ENCODE measurements around the gene TRIM62.
A peak's percentile ranks its signal among the peaks of the same experiment; 100 is the strongest.

The TRIM62 gene

DNA sequence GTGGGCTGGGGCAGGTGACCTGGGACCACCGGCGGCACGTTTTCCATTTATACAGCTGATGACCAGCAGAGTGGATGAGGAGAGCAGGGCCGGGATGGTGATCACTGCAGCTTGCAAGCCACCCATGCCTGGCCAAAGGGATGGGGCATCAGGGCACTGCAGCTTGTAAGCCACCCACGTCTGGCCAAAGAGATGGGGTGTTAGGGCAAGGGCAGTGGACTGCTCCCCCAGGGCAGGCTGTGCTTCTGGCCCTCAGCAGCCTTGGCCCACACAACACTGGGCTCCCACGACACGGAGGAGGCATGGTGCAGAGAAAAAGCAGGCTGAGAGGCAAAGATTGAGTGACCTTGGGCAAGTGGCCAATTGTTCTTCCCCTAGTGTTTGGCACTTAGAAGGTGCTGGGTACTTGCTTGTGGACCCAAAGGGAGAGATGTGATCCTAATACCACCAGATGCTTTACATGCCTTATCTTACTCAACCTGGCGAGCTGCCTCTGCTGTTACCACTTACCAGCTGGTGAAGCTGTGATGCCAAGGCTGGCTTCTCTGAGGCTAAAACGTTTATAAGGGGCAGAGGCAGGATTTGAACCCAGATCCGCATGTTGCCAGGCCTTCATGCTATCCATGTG, 48.3 kb downstream of the TRIM62 start:
- H3K18ac ChIP-seq (ENCODE audit: low read length) = no peak overlapping the region
- no peak overlapping the region for H2BK15ac ChIP-seq (replicated peaks; ENCODE audit: low read depth)
- no peaks in the 10 kb centered on the region for H3K4me1 ChIP-seq (ENCODE audit: control insufficient read depth, low read depth, low read length)
- no peak overlapping the region for H2BK5ac ChIP-seq (ENCODE audit: low read length)
- no peak for DNase-seq
- no peaks in the 10 kb centered on the region for H3K79me1 ChIP-seq (ENCODE audit: low read length)
- no peak overlapping the region for H3K27ac ChIP-seq (ENCODE audit: low read depth, low read length)
- WGBS (ENCODE audit: extremely low coverage, insufficient coverage, low lambda C conversion rate) = no CpG with 5 or more reads among the region's 10 CpGs
- H3K9ac ChIP-seq (ENCODE audit: low read length) = no peak overlapping the region
- no peak overlapping the region for H3K4ac ChIP-seq (ENCODE audit: low read depth, low read length)
- no peak overlapping the region for H3K4me2 ChIP-seq (ENCODE audit: low read length)
- H4K5ac ChIP-seq (ENCODE audit: low read length) = no peak overlapping the region
- H3K4me3 ChIP-seq (ENCODE audit: low read length) = no peak overlapping the region
- no peak overlapping the region for H2BK120ac ChIP-seq (ENCODE audit: low read depth, low read length)
- no peak overlapping the region for H4K8ac ChIP-seq (ENCODE audit: low read depth, low read length)
- no peak overlapping the region for H3K23ac ChIP-seq (ENCODE audit: low read length)
- H3K79me2 ChIP-seq (ENCODE audit: control insufficient read depth, insufficient read depth, low read length) = no peaks in the 10 kb centered on the region
- H2AK5ac ChIP-seq (ENCODE audit: low read length) = no peak overlapping the region
- no peaks in the 10 kb centered on the region for H3K27me3 ChIP-seq (ENCODE audit: insufficient read depth, low read length, poor library complexity)
- H3K36me3 ChIP-seq (ENCODE audit: control insufficient read depth, insufficient read depth, low read length) = no peaks in the 10 kb centered on the region
- no peak overlapping the region for H3K56ac ChIP-seq (ENCODE audit: low read length)

DNA sequence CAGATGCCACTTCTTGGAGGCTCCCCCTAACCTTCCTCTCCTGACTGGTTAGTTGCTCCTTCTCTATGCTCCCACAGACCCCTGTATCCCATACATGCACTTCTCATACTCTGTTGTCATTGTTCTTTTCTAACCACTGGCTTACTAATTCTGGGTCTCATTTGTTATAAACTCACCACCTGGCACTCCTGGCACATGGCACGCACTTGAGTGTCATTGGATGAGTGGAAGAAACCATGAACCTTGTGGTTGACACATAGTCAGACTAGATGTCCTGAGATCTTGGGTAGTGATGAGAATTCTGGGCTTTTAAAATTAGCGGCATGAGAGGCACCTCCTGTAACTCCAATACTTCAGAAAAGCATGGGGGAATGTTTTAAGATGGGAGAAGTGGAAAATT, 49.3 kb downstream of the TRIM62 start:
- no peak overlapping the region for H3K23ac ChIP-seq (ENCODE audit: low read length)
- no peak overlapping the region for H2BK15ac ChIP-seq (replicated peaks; ENCODE audit: low read depth)
- H3K36me3 ChIP-seq (ENCODE audit: control insufficient read depth, insufficient read depth, low read length) = no peaks in the 10 kb centered on the region
- H2BK5ac ChIP-seq (ENCODE audit: low read length) = no peak overlapping the region
- H3K56ac ChIP-seq (ENCODE audit: low read length) = no peak overlapping the region
- H4K8ac ChIP-seq (ENCODE audit: low read depth, low read length) = no peak overlapping the region
- WGBS (ENCODE audit: extremely low coverage, insufficient coverage, low lambda C conversion rate) = no CpG with 5 or more reads among the region's 2 CpGs
- H4K5ac ChIP-seq (ENCODE audit: low read length) = no peak overlapping the region
- H3K27ac ChIP-seq (ENCODE audit: low read depth, low read length) = no peak overlapping the region
- no peaks in the 10 kb centered on the region for H3K4me1 ChIP-seq (ENCODE audit: control insufficient read depth, low read depth, low read length)
- H3K4me2 ChIP-seq (ENCODE audit: low read length) = no peak overlapping the region
- no peak overlapping the region for H3K9ac ChIP-seq (ENCODE audit: low read length)
- DNase-seq = no peak
- H3K4ac ChIP-seq (ENCODE audit: low read depth, low read length) = no peak overlapping the region
- H3K4me3 ChIP-seq (ENCODE audit: low read length) = no peak overlapping the region
- H3K27me3 ChIP-seq (ENCODE audit: insufficient read depth, low read length, poor library complexity) = no peaks in the 10 kb centered on the region
- H3K79me2 ChIP-seq (ENCODE audit: control insufficient read depth, insufficient read depth, low read length) = no peaks in the 10 kb centered on the region
- H3K79me1 ChIP-seq (ENCODE audit: low read length) = no peaks in the 10 kb centered on the region
- H2AK5ac ChIP-seq (ENCODE audit: low read length) = no peak overlapping the region
- H2BK120ac ChIP-seq (ENCODE audit: low read depth, low read length) = no peak overlapping the region
- no peak overlapping the region for H3K18ac ChIP-seq (ENCODE audit: low read length)

DNA sequence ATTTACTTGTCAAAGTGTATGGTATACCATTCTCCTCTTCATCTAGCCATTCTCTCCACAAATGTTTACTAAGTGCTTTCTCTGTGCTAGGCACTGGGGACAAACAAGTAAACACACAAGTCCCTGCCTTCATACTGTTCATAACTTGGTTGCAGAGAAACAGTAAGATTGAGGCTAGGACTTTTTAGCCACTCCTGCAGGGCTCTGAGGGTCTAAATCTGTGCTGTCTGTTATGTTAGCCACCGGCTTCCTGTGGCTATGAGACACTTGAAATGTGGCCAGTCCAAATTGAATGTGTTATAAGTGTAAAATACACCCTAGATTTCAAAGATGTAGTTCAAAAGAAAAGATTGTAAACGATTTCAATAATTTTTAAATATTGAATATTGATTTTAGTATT, 50.7 kb downstream of the TRIM62 start:
- no peak overlapping the region for H2BK5ac ChIP-seq (ENCODE audit: low read length)
- no peak overlapping the region for H3K27ac ChIP-seq (ENCODE audit: low read depth, low read length)
- H3K27me3 ChIP-seq (ENCODE audit: insufficient read depth, low read length, poor library complexity) = no peaks in the 10 kb centered on the region
- H3K36me3 ChIP-seq (ENCODE audit: control insufficient read depth, insufficient read depth, low read length) = no peaks in the 10 kb centered on the region
- no peak overlapping the region for H3K56ac ChIP-seq (ENCODE audit: low read length)
- WGBS (ENCODE audit: extremely low coverage, insufficient coverage, low lambda C conversion rate) = 100% methylated on average over 1 of the region's 2 CpGs
- H3K79me1 ChIP-seq (ENCODE audit: low read length) = peaks cover 2% of the 10 kb centered on the region
- H3K4me3 ChIP-seq (ENCODE audit: low read length) = no peak overlapping the region
- no peak overlapping the region for H4K5ac ChIP-seq (ENCODE audit: low read length)
- no peak overlapping the region for H3K18ac ChIP-seq (ENCODE audit: low read length)
- no peak overlapping the region for H3K9ac ChIP-seq (ENCODE audit: low read length)
- no peak overlapping the region for H3K23ac ChIP-seq (ENCODE audit: low read length)
- no peak for DNase-seq
- H2AK5ac ChIP-seq (ENCODE audit: low read length) = no peak overlapping the region
- no peak overlapping the region for H2BK120ac ChIP-seq (ENCODE audit: low read depth, low read length)
- no peaks in the 10 kb centered on the region for H3K4me1 ChIP-seq (ENCODE audit: control insufficient read depth, low read depth, low read length)
- H3K79me2 ChIP-seq (ENCODE audit: control insufficient read depth, insufficient read depth, low read length) = no peaks in the 10 kb centered on the region
- no peak overlapping the region for H3K4me2 ChIP-seq (ENCODE audit: low read length)
- no peak overlapping the region for H2BK15ac ChIP-seq (replicated peaks; ENCODE audit: low read depth)
- no peak overlapping the region for H3K4ac ChIP-seq (ENCODE audit: low read depth, low read length)
- H4K8ac ChIP-seq (ENCODE audit: low read depth, low read length) = no peak overlapping the region

DNA sequence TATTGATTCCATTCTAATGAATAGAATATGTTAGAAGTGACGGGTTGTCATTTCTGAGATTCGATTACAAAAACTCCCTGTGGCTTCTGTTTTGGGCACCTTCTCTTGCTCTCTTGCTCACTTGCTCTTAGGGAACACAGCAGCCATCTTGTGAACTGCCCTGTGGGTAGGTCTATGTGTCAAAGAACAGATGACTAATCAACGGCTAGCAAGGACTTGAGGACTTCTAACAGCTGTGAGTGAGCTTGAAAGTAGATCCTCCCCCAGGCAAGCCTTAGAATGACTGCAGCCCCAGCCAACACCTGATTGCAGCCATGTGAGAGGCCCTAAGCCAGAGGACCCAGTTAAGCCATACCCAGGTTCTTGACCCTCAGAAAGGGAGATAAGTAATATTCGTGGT, 51.5 kb downstream of the TRIM62 start:
- no peak overlapping the region for H4K5ac ChIP-seq (ENCODE audit: low read length)
- H2BK15ac ChIP-seq (replicated peaks; ENCODE audit: low read depth) = no peak overlapping the region
- no peaks in the 10 kb centered on the region for H3K36me3 ChIP-seq (ENCODE audit: control insufficient read depth, insufficient read depth, low read length)
- no peaks in the 10 kb centered on the region for H3K27me3 ChIP-seq (ENCODE audit: insufficient read depth, low read length, poor library complexity)
- no peak overlapping the region for H3K4me3 ChIP-seq (ENCODE audit: low read length)
- peak; percentile 51 for DNase-seq
- H3K79me1 ChIP-seq (ENCODE audit: low read length) = peaks cover 2% of the 10 kb centered on the region
- no peaks in the 10 kb centered on the region for H3K79me2 ChIP-seq (ENCODE audit: control insufficient read depth, insufficient read depth, low read length)
- whole genome bisulfite sequencing (ENCODE audit: extremely low coverage, insufficient coverage, low lambda C conversion rate) = no CpG with 5 or more reads among the region's 4 CpGs
- no peak overlapping the region for H3K18ac ChIP-seq (ENCODE audit: low read length)
- no peak overlapping the region for H3K27ac ChIP-seq (ENCODE audit: low read depth, low read length)
- H3K4me2 ChIP-seq (ENCODE audit: low read length) = no peak overlapping the region
- H4K8ac ChIP-seq (ENCODE audit: low read depth, low read length) = no peak overlapping the region
- no peak overlapping the region for H3K4ac ChIP-seq (ENCODE audit: low read depth, low read length)
- no peak overlapping the region for H2AK5ac ChIP-seq (ENCODE audit: low read length)
- H3K56ac ChIP-seq (ENCODE audit: low read length) = no peak overlapping the region
- H3K23ac ChIP-seq (ENCODE audit: low read length) = no peak overlapping the region
- no peak overlapping the region for H2BK5ac ChIP-seq (ENCODE audit: low read length)
- no peaks in the 10 kb centered on the region for H3K4me1 ChIP-seq (ENCODE audit: control insufficient read depth, low read depth, low read length)
- no peak overlapping the region for H2BK120ac ChIP-seq (ENCODE audit: low read depth, low read length)
- H3K9ac ChIP-seq (ENCODE audit: low read length) = no peak overlapping the region

DNA sequence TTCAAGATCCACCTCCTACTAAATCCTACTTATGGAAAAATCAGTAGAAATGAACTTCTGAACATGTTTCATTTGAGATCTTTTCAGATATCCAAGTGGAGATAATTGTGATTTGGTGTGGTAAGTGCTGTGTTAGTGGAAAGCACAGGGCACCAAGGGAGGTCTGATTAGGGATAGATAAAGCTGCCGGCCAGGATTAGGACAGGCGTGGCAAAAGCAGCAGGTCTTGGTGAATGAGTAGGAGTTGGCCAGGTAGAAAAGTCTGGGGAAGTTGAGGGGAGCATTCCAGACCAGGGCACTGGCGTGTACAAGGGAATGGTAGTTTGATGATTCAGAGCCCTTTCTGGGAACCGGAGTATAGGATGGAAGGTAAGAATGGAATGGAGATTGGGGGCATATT, 53.1 kb downstream of the TRIM62 start:
- no peak overlapping the region for H3K23ac ChIP-seq (ENCODE audit: low read length)
- no peak overlapping the region for H3K56ac ChIP-seq (ENCODE audit: low read length)
- DNase-seq = peak; percentile 69

More for the DNA sequence above, 53.1 kb downstream of the TRIM62 start:
- Histone ChIP-seq H3K4me3 (ENCODE audit: low read length) (no peak overlapping the region), H3K4ac (ENCODE audit: low read depth, low read length) (no peak overlapping the region), H3K27me3 (ENCODE audit: insufficient read depth, low read length, poor library complexity) (no peaks in the 10 kb centered on the region), H2AK5ac (ENCODE audit: low read length) (no peak overlapping the region), H3K79me2 (ENCODE audit: control insufficient read depth, insufficient read depth, low read length) (no peaks in the 10 kb centered on the region), H3K18ac (ENCODE audit: low read length) (no peak overlapping the region), H2BK5ac (ENCODE audit: low read length) (no peak overlapping the region), H3K36me3 (ENCODE audit: control insufficient read depth, insufficient read depth, low read length) (no peaks in the 10 kb centered on the region), H3K4me2 (ENCODE audit: low read length) (no peak overlapping the region), H2BK120ac (ENCODE audit: low read depth, low read length) (no peak overlapping the region), H3K79me1 (ENCODE audit: low read length) (peaks cover 2% of the 10 kb centered on the region), H2BK15ac (replicated peaks; ENCODE audit: low read depth) (no peak overlapping the region), H3K9ac (ENCODE audit: low read length) (no peak overlapping the region), H3K4me1 (ENCODE audit: control insufficient read depth, low read depth, low read length) (no peaks in the 10 kb centered on the region), H4K8ac (ENCODE audit: low read depth, low read length) (no peak overlapping the region), H4K5ac (ENCODE audit: low read length) (no peak overlapping the region), H3K27ac (ENCODE audit: low read depth, low read length) (no peak overlapping the region)
- WGBS (ENCODE audit: extremely low coverage, insufficient coverage, low lambda C conversion rate) = no CpG with 5 or more reads among the region's 4 CpGs
